ENCODE data around the gene GPR153. TPM values are rescaled to one million over a fixed set of nuclear protein-coding genes. Genes with fewer than 3 reads are reported as not detected.

GPR153 gene
- total RNA-seq, 3 donors from 2014 or later (not counting 1 experiment from before 2014, with no cell fraction given): 8.5 to 9.7 (median 8.7) TPM

GRCh38 chr1:6282577-6283270, 21.8 kb upstream of the GPR153 start:
- Histone ChIP-seq H3K4me3 (ENCODE audit: low read length) (no peak overlapping the region), H3K36me3 (ENCODE audit: control insufficient read depth, insufficient read depth, low read length) (no peaks in the 10 kb centered on the region), H3K27ac (ENCODE audit: low read length) (no peak overlapping the region), H3K4me1 (ENCODE audit: control insufficient read depth, insufficient read depth, low read length) (no peaks in the 10 kb centered on the region), H3K9me3 (ENCODE audit: control insufficient read depth, insufficient read depth, low read length) (no peaks in the 10 kb centered on the region), H3K27me3 (ENCODE audit: control insufficient read depth, insufficient read depth, low read length) (no peaks in the 10 kb centered on the region)
- no peak overlapping the region for H3K27ac Mint-ChIP-seq
- H3K36me3 Mint-ChIP-seq: no peaks in the 10 kb centered on the region
- H3K27me3 Mint-ChIP-seq (ENCODE audit: low read depth in 2 of 2): no peaks in the 10 kb centered on the region
- ATAC-seq (no peak), DNase-seq (no peak)
- intact Hi-C loops (cut with micrococcal nuclease): no loop called here
- no peak for TF ChIP-seq CTCF (IDR thresholded peaks at IDR 0.05)
- no peaks in the 10 kb centered on the region for H3K9me3 Mint-ChIP-seq
- H3K4me1 Mint-ChIP-seq: peaks cover under 1 to 3% of the 10 kb centered on the region in 2 donors
- H3K4me3 Mint-ChIP-seq: no peak overlapping the region
- WGBS (ENCODE audit: insufficient coverage): 95% methylated on average over 17 of the region's 17 CpGs

GRCh38 chr1:6281511-6282402, 20.9 kb upstream of the GPR153 start:
- no peaks in the 10 kb centered on the region for H3K36me3 ChIP-seq (ENCODE audit: control insufficient read depth, insufficient read depth, low read length)
- H3K9me3 Mint-ChIP-seq: no peaks in the 10 kb centered on the region
- ATAC-seq (no peak), DNase-seq (no peak)
- H3K4me1 Mint-ChIP-seq: peaks cover 0 to 5% of the 10 kb centered on the region in 2 donors
- H3K27ac ChIP-seq (ENCODE audit: low read length): no peak overlapping the region
- no peaks in the 10 kb centered on the region for H3K9me3 ChIP-seq (ENCODE audit: control insufficient read depth, insufficient read depth, low read length)
- peak overlapping the region in 1 of 2 donors; percentile 6 for H3K27ac Mint-ChIP-seq
- H3K4me1 ChIP-seq (ENCODE audit: control insufficient read depth, insufficient read depth, low read length): no peaks in the 10 kb centered on the region
- WGBS (ENCODE audit: insufficient coverage): 93% methylated on average over 19 of the region's 19 CpGs
- no peak overlapping the region for H3K4me3 Mint-ChIP-seq
- H3K36me3 Mint-ChIP-seq: no peaks in the 10 kb centered on the region
- H3K27me3 ChIP-seq (ENCODE audit: control insufficient read depth, insufficient read depth, low read length): no peaks in the 10 kb centered on the region
- intact Hi-C loops (cut with micrococcal nuclease): no loop called here
- no peak for TF ChIP-seq CTCF (IDR thresholded peaks at IDR 0.05)
- no peak overlapping the region for H3K4me3 ChIP-seq (ENCODE audit: low read length)
- H3K27me3 Mint-ChIP-seq (ENCODE audit: low read depth in 2 of 2): no peaks in the 10 kb centered on the region

- Histone ChIP-seq H3K4me3 (ENCODE audit: low read length) (no peak overlapping the region), H3K27ac (ENCODE audit: low read length) (no peak overlapping the region), H3K36me3 (ENCODE audit: control insufficient read depth, insufficient read depth, low read length) (no peaks in the 10 kb centered on the region), H3K27me3 (ENCODE audit: control insufficient read depth, insufficient read depth, low read length) (no peaks in the 10 kb centered on the region), H3K4me1 (ENCODE audit: control insufficient read depth, insufficient read depth, low read length) (no peaks in the 10 kb centered on the region), H3K9me3 (ENCODE audit: control insufficient read depth, insufficient read depth, low read length) (no peaks in the 10 kb centered on the region)
- intact Hi-C loops (cut with micrococcal nuclease): no loop called here
- whole genome bisulfite sequencing (ENCODE audit: insufficient coverage): 90% methylated on average over 33 of the region's 33 CpGs
- peaks cover 0 to 5% of the 10 kb centered on the region in 2 donors for H3K4me1 Mint-ChIP-seq
- H3K9me3 Mint-ChIP-seq: no peaks in the 10 kb centered on the region
- H3K4me3 Mint-ChIP-seq: no peak overlapping the region
- no peaks in the 10 kb centered on the region for H3K27me3 Mint-ChIP-seq (ENCODE audit: low read depth in 2 of 2)
- DNase-seq (no peak), ATAC-seq (no peak)
- no peak for TF ChIP-seq CTCF (IDR thresholded peaks at IDR 0.05)
- H3K27ac Mint-ChIP-seq: no peak overlapping the region
- H3K36me3 Mint-ChIP-seq: no peaks in the 10 kb centered on the region
Observed at GRCh38 chr1:6280761-6281451, 20.0 kb upstream of the GPR153 start.
